ENCODE data around the gene FBXO34. TPM values are rescaled to one million over a fixed set of nuclear protein-coding genes. Genes with fewer than 3 reads are reported as not detected.

The FBXO34 gene
- total RNA-seq, 1 experiment from 2014 or later = 18.8 TPM

- no peaks in the 10 kb centered on the region for H3K9me3 ChIP-seq (ENCODE audit: control insufficient read depth, insufficient read depth, low read depth, low read length)
- H3K27me3 ChIP-seq (ENCODE audit: control insufficient read depth, insufficient read depth, low read length) = no peaks in the 10 kb centered on the region
- intact Hi-C loops (cut with micrococcal nuclease; ENCODE audit: unreplicated experiment) = no loop called here
- no TSS peak for BruUV-seq (replicated peaks)
- H3K27ac ChIP-seq (ENCODE audit: low read length) = no peak overlapping the region
- ChIA-PET CTCF (interaction anchor here (0.9 kb wide), 1 partner anchor 10 kb away, joined by 3 read pairs; no protein-coding TSS in a partner anchor), POLR2A (no interaction called here)
- ATAC-seq (no peak), DNase-seq (ENCODE audit: low read depth, low spot score) (no peak)
- no peak for TF ChIP-seq SIN3A (IDR thresholded peaks at IDR 0.05; ENCODE audit: borderline replicate concordance, insufficient read depth, low read depth, low read length)
- no peak for TF ChIP-seq POLR2AphosphoS5 (IDR thresholded peaks at IDR 0.05; ENCODE audit: low read depth, low read length)
- no peak for TF ChIP-seq CTCF (IDR thresholded peaks at IDR 0.05)
- TF ChIP-seq REST (IDR thresholded peaks at IDR 0.05; ENCODE audit: insufficient read depth in 1 of 2, low read depth in 2 of 2, low read length in 1 of 2) = no peak
- TF ChIP-seq TCF7L2 (IDR thresholded peaks at IDR 0.05; ENCODE audit: low read depth, low read length) = no peak
- H3K36me3 ChIP-seq (ENCODE audit: control insufficient read depth, insufficient read depth, low read length) = no peaks in the 10 kb centered on the region; the same call in 1 of the 2 replicates
- in situ Hi-C loops (cut with HindIII; ENCODE audit: low pct_unique_long_range_greater_than_20kb, low sequenced_read_pairs) = no loop called here
- H3K4me1 ChIP-seq (ENCODE audit: control insufficient read depth, insufficient read depth, low read length) = peaks cover 13% of the 10 kb centered on the region
- no peak overlapping the region for H3K4me3 ChIP-seq (ENCODE audit: low read depth in 2 of 2, low read length in 2 of 2)
These were observed 3.4 kb upstream of the FBXO34 start for GRCh38 chr14:55267820-55268219.

GRCh38 chr14:55271572-55272298 lies 514 bp downstream of the FBXO34 start:
- TF ChIP-seq SIN3A (IDR thresholded peaks at IDR 0.05; ENCODE audit: borderline replicate concordance, insufficient read depth, low read depth, low read length) (no peak), POLR2AphosphoS5 (IDR thresholded peaks at IDR 0.05; ENCODE audit: low read depth, low read length) (no peak), TCF7L2 (IDR thresholded peaks at IDR 0.05; ENCODE audit: low read depth, low read length) (no peak)
- no TSS peak for BruUV-seq (replicated peaks)
- intact Hi-C loops (cut with micrococcal nuclease; ENCODE audit: unreplicated experiment) (loop anchor here (10.0 kb wide), 1 partner anchor 73 kb away; no protein-coding TSS in a partner anchor), in situ Hi-C loops (cut with HindIII; ENCODE audit: low pct_unique_long_range_greater_than_20kb, low sequenced_read_pairs) (no loop called here)
- CTCF ChIA-PET = interaction anchor here (0.6 to 2.2 kb wide), 3 partner anchors 60 to 220 kb away, joined by 3 to 11 read pairs (median 9); partner anchors contain the start of gene MAPK1IP1L
- Histone ChIP-seq H3K4me3 (ENCODE audit: low read depth in 2 of 2, low read length in 2 of 2) (peak overlapping the region; percentile 69 to 91), H3K36me3 (ENCODE audit: control insufficient read depth, insufficient read depth, low read length) (no peaks in the 10 kb centered on the region; the same call in 1 of the 2 replicates), H3K27ac (ENCODE audit: low read length) (peak overlapping the region; percentile 77), H3K27me3 (ENCODE audit: control insufficient read depth, insufficient read depth, low read length) (no peaks in the 10 kb centered on the region), H3K9me3 (ENCODE audit: control insufficient read depth, insufficient read depth, low read depth, low read length) (no peaks in the 10 kb centered on the region), H3K4me1 (ENCODE audit: control insufficient read depth, insufficient read depth, low read length) (peaks cover 25% of the 10 kb centered on the region)
- POLR2A ChIA-PET = interaction anchor here (0.6 kb wide), 1 partner anchor 156 kb away, joined by 4 read pairs; no protein-coding TSS in a partner anchor
- ATAC-seq = peak; percentile 74
- peak; percentile 10 for DNase-seq (ENCODE audit: low read depth, low spot score)

Data from Panc1 (cell line).